ENCODE data around the gene KIDINS220.
A peak's percentile ranks its signal among the peaks of the same experiment; 100 is the strongest.

Gene KIDINS220

DNA sequence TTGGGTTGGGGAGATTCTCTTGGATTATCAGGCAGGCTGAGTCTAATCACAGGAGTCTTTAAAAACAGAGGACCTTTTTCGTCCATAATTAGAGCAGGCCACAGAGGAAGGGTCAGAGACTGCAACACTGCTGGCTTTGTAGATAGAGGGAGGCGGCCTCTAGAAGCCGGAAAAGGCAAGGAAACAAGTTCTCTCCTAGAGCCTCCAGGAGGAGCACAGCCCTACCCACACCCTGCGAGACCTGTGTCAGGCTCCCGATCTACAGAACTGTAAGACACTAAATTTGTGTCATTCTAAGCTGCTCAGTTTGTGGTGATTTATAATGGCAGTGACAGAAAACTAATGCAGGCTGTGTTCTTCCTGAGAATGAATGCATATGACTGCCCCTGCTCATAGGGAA, 140.2 kb downstream of the KIDINS220 start:
- DNase-seq (ENCODE audit: low read depth), result no peak

DNA sequence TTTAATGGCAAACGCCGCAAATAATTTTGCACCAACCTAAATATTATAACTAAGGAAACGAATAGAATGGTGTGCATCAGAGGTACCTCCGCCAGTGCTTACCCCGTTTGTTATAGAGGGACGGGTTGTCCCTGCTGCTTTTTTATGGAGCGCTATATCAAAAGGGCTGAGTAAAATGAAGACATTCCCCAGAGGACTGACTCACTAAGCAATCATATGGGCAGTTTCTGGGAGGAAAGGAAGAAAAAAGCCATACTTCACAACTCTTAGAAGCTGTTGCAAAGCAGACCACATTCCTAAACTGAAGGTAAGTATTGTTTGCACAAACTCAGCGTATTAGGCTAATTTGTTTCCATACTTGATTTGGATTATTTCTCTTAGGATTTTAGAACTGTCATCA, 142.7 kb downstream of the KIDINS220 start:
- no peak for DNase-seq (ENCODE audit: low read depth)

DNA sequence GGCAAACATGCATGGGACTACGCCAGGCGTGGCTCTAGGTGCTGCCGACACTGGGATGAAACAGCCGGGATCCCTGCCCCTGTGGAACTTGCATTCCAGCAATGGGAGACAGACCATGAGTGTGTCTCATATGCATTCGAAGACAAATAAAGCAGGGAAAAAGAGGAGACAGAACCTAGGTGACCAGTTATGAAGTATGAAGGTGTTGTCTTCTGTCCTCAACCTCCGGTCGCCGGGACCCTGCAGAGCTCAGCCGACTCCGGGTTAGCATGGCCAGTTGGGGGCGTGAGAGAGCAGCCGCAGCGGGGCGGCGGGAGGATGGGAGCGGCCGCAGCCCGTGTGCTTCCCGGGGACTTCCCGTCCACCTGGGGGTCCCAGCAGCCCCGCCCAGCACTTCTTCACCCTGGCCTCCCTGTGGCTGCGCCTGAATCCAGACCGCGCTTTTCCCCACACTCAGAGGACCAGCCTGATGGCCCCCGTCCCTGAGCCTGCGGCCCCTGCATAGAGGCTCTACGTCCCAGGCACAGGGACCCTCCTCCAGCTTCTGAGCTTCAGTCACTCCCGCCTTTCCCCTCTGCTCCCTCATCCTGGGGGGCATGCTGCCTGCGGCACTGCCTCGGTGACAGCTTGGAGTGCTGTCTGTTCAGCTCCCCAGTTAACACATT, 144.1 kb downstream of the KIDINS220 start:
- no peak for DNase-seq (ENCODE audit: low read depth)

DNA sequence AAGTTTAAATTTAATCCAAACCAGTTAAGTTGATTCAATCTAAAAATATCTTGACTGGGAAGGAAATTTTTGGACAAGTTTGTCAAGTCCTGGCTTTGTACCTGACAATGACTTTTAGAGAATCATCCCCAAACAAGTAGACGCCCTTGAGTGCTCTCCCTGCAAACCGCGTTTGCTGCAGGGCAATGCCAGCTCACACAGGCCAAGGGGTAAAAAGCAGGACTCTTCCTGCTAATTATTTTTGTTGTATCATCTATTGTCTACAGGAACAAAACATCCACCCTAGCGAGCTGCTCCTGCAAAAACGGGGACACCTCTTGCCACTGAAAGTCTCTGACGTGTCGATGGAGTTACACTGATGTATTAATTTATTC, 144.6 kb downstream of the KIDINS220 start:
- DNase-seq (ENCODE audit: low read depth), result no peak

DNA sequence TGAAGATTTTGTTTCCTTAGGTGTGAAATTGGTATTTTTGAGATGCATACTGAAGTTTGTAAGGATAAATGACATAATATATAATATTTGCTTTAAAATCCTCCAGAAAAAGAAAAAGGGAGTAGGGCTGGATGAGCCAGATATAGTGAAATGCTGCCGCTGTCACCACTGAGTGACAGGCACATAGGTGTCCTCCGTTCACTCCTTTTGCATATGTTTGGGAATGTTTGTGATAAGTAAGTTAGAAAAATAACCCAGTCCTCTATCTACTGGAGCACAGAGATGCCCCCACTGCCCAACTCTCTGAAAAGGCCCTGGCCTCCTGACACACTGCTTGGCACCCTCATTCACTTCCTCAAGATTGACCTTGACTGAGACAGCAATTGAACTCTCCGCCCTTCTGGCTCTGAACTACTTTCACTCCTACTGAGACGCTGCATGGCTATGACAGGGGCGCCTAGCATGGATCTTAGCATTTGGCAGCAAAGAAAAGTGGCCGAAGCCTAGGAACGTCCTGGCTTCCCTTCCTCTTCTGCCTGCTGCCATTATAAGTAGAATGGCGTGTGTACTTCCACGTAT, 145.5 kb downstream of the KIDINS220 start:
- no peak for DNase-seq (ENCODE audit: low read depth)

DNA sequence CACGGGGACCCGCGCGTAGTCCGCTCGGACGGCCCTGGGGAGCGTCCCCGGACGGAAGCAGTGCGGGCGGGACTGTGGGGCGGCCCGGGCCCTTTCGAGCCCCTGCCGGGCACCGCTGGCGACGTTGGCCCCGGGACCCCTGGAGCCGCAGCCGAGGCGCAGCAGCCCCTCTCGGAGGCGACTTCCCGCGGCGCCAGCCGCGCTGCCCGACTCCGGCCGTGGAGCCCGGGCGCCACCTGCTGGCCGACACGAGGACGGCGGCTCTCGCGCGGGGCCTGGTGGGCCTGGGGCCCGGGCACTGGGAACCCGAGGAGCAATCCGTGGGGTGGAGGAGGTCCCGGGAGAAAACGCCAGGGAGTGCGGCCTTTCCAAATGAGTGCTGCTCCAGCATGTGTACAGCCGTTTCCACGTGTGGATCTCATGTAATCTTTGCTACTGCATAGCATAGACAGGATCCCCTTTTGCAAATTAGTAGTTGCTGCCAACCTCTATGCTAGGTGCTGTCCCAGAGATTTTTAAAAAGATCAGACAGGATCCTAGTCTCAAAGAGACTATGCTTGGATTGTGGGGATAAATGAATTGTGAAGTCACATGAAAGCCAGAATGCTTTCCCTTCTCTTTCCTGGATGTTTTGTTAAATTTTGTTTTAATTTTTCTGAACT, 151.6 kb downstream of the KIDINS220 start:
- DNase-seq (ENCODE audit: low read depth), result no peak

DNA sequence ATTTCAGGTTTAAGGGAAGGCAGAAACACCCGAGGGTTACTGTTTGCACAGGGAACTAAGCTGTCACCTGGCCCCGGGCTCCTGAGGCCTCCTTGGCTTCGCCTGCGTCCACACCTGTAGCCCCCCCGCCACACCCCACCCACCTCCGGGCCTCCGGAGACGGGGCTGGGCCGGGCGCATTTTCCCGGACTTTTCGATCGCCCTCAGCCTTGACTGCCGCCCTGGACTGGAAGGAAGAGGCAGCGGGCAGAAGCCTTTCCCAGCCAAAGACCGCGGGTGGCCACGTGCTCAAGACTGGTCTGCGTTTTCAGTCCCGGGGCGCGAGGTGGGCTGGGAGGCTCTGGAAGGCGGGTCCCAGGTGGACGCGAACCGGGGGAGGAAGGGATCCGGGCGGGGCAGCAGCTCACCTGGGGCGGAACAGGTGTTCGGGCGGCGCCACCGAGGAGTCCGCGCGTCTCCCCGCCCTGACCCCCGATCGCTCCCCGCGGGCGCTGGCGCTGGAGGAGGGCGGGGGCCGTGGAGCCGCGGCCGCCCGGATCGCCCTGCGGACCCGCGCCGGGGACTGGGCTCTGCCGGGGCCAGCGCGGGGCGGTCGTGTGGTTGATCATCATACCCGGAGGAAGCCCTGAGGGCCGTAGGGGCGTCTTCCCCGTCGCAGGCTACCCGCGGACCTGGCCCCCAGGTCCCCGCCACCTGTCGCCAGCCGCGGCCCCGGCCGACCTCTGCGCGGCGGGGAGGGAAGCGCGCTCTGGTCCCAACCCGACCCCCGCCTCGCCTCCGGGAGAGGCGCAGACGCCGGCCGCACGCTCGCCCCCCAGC, 152.3 kb downstream of the KIDINS220 start:
- DNase-seq (ENCODE audit: low read depth), result no peak

DNA sequence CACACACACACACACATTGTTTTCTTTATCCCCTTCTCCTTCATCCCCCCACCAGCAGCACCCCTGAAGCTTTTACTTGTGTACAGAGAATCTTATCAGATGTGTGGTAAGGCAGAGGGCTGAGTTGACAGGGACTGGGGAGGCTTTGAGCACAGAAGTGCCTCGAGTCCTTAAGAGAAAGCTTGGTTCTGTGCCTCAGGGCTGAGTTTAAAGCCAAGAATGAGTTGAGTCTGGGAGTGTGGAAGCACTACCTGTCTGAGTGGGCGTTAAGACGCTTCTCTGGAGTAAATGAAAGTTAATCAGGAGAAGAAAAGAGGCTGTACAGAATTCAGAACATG, 152.9 kb downstream of the KIDINS220 start:
- no peak for DNase-seq (ENCODE audit: low read depth)

DNA sequence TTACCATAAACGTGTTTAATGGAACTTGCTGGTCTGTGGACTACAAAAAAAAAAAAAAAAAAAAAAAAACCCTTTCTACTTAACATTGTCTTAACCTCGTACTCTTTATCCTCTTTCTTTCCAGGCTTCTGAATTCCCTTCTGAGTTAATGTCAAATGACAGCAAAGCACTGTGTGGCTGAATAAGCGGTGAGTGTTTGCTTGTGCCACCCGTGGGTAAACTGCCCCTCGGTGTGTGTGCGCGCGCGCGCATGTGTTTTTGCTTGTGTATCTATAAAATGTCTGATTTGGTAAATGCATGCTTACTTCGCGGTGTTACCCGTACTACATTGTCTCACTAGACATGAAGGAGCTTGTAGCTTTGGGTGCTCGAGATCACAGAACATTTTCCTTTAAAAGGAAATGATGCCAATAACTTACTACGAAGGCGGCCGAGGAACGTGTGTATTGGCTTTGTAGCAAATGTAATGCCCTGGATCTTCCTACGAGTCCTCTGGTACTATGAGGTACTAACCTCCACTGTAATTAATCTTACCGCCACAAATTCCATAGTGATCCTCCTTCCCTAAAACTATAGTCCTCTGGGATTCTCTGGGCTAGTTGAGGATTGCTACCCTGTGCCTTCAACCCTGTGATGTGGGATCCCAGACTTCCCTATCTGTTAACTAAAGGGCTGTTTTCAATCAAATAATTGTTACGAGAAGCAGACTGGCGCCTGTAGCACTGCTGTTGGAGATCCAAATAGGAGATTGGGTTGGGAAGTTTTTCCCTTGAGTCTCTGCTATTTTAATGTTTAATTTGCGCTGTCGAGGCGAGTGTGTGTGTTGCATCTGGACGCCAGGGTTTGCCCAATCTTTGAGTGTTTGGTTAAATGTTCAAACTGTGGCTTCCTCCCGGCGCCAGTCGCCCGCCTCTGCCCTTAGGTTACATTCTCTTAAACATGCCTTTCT, 154.4 kb downstream of the KIDINS220 start:
- DNase-seq (ENCODE audit: low read depth), result no peak

DNA sequence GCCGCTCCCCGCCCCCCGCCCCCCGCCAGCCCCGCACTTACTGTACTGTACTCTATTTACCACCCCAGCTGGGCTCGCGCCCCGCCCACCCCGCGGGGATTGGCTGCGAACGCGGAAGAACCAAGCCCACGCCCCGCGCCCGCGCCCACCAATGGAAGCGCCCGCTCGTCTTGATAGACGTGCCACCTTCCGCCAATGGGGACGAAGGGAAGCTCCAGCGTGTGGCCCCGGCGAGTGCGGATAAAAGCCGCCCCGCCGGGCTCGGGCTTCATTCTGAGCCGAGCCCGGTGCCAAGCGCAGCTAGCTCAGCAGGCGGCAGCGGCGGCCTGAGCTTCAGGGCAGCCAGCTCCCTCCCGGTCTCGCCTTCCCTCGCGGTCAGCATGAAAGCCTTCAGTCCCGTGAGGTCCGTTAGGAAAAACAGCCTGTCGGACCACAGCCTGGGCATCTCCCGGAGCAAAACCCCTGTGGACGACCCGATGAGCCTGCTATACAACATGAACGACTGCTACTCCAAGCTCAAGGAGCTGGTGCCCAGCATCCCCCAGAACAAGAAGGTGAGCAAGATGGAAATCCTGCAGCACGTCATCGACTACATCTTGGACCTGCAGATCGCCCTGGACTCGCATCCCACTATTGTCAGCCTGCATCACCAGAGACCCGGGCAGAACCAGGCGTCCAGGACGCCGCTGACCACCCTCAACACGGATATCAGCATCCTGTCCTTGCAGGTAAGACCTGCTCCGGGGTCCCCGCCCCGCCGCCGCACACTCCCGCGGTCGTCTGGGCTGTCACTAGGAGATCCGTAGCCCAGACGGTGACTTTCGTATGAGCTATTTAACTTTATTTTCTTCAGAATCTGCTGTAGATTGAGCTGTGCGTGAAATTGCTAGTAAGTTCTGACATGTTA, 155.4 kb downstream of the KIDINS220 start, which contains the start of gene ID2:
Gene ID2 (plus strand): TSS at position 271 of the 907 bp plus-strand sequence. CDS start 110 bp downstream, at position 381.
- DNase-seq (ENCODE audit: low read depth), result peak; percentile 82

DNA sequence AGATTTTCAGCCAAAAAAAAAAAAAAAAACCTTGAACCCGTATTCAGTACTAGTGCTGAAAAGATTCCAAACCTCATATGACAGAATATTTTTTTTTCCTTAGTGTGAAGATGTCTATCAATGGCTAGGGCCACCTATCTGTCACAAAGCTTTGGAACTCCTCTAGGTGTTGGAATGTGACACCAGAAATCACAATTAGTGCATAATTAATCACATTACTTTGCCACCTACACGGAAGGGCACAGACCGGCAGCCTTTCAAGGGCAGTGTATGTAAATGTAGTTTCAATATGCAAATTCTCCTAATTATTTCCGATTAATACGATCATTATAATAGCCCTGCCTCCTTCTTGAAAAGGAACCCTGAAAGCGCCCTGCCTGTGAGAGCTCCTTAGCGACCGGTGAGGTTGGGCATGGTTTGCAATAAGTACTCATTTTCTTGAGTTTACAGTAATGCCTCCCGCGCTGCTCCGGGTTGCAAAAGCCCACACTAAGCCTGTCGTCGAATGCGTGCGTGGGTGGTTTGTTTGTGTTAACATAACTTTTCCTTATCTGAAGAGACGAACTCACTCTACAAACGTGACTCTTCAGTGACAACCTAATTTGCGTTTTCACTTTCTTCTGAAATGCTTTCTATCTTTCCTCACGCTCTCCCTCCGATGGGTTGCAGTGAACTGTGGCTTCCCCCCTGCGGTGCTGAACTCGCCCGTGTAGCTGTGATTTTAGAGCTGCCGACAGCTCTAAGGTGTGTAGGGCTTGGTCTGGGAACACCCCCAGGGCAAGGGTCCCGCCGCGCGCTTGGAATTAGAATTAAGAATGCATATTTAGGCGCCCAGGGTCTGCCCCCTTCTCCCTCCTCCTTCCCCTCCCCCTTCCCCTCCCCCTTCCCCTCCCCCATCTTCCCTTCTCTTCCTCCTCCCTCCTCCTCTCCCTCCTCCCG, 156.3 kb downstream of the KIDINS220 start:
- DNase-seq (ENCODE audit: low read depth), result no peak

DNA sequence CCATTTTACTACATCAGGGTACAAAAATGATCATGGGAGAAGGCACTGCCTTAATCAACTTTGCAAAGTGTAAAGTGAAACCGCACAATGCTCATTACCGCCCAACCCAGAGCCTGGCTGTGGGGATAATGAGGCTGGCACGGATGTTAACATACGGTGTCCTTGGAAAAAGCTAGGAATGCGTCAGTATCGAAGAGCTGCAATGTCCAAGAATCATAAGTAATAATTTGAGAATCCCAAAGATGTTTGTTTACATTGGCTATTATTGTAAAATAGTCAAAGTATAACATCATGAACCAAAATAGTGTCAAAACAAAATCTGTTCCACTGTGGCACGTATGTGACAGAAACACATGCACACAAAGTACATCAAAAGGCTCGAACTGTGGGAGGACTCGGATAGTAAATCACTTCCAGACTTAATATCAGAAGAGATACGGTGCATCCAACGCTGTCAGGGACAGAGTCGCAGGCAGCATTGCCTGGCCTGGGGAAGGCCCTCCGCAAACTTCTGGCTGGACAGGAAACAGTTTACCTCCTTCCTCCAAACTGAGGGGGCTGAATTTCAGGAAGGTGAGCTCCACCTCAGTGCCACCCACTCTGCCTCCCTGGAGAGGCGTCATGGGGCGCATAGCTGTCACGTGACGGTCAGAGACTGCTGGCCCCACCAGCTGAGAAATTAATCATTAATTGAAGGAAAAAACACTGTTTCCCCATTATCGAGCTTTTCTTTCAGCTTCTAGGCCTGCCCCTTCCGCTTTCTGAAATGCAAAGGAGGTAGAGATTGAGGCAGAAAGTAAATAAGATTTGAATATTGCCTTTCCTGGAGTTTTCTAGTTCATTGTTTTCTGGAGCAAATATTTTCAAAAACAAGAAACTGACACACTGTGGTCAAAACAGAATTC, 157.3 kb downstream of the KIDINS220 start:
- DNase-seq (ENCODE audit: low read depth), result no peak

DNA sequence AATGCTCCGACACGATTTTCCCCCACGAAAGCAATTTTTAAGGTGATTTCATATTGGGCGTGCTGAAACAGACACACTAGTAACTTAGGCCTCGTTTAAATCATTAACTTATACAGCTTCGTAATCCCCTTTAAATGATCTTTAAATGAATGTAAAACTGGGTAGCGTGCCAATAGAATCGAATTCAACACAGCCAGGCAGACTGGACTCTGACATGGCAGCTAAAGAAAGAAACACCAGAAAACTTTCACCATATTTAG, 157.9 kb downstream of the KIDINS220 start:
- DNase-seq (ENCODE audit: low read depth), result no peak
